Activated T-cell treated with anti-CD3 and anti-CD28 coated beads for 4 hours (primary cell): ENCODE data around the gene NFATC1.

Experiments
- DNase-seq: peaks from one replicate; pipeline ENCODE4 v3.0.0-alpha.2; 2020

Gene NFATC1

DNA sequence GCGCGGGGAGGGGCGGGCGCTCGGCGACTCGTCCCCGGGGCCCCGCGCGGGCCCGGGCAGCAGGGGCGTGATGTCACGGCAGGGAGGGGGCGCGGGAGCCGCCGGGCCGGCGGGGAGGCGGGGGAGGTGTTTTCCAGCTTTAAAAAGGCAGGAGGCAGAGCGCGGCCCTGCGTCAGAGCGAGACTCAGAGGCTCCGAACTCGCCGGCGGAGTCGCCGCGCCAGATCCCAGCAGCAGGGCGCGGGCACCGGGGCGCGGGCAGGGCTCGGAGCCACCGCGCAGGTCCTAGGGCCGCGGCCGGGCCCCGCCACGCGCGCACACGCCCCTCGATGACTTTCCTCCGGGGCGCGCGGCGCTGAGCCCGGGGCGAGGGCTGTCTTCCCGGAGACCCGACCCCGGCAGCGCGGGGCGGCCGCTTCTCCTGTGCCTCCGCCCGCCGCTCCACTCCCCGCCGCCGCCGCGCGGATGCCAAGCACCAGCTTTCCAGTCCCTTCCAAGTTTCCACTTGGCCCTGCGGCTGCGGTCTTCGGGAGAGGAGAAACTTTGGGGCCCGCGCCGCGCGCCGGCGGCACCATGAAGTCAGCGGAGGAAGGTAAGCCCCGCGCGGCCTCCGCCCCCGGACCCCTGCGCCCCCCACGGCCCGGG is at the start of gene NFATC1:
Gene NFATC1 (plus strand): TSS at position 170 of the 644 bp plus-strand sequence. CDS start 295 bp downstream, at position 465.
- DNase-seq, result peak; percentile 82

DNA sequence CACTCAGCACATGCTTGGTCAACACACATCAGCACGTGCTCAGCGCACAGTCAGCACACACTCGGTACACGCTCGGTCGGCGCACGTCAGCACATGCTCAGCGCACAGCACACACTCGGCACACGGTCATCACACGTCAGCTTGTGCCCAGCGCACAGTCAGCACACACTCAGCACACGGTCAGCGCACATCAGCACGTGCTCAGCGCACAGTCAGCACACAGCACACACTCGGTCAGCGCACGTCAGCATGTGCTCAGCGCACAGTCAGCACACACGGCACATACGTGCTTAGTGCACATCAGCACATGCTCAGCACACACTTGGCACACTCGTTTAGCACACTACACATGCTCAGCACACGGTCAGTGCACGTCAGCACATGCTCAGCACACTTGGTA is 49.7 kb upstream of the NFATC1 start:
- DNase-seq, result no peak

DNA sequence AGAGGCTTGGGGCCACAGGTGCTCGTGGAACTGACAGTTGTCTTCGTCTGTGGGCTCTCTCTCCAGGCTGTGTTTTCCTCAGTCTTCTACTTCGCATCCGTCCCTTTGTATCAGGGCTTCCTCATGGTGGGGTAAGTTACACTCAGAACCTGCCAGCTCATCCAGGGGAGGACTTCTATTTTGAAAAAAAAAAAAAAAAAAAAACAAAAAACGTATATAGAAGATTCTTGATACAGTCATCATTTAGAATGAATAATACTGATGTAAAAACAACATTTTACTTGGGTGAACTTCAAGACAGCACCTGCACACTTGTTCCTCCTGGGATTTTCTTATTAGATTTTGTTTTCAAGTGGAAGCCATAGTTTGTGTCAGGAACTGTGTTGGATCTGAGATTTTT is 47.7 kb upstream of the NFATC1 start:
- no peak for DNase-seq

DNA sequence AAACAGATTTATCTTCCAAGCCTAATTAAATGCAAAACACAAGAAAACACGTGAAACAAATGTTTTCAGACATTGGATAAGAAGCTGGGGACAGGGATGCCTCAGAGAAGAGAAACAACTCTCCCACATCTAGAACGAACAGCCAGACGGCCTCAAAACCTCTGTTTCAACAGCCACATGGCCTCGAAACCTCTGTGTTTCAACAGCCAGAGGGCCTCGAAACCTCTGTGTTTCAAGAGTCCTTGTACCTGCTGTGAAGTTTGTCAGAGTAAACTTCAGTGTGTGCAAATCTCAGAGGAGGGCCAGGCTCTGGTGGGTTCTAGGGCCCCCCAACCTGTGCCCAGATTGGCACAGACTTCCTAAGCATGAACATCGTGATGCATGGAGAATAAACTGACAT is 43.3 kb upstream of the NFATC1 start:
- no peak for DNase-seq

DNA sequence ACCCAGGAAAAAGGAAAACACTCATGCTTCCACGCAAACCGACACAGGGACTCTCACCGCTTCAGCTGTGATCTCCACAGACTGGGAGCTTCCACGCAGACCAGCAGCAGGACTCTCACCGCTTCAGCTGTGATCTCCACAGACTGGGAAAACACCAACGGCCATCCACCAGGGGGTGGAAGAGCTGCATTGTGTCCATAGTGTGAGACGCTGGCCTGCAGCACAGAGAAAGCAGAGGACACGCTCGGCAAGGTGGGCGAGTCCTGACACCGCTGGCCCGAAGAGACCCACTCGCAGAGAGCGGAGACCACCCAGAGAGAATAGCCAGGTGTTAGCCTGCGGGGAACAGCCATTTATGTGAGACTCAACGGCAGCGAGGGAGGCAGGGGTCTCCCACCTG is 42.5 kb upstream of the NFATC1 start:
- DNase-seq, result no peak

DNA sequence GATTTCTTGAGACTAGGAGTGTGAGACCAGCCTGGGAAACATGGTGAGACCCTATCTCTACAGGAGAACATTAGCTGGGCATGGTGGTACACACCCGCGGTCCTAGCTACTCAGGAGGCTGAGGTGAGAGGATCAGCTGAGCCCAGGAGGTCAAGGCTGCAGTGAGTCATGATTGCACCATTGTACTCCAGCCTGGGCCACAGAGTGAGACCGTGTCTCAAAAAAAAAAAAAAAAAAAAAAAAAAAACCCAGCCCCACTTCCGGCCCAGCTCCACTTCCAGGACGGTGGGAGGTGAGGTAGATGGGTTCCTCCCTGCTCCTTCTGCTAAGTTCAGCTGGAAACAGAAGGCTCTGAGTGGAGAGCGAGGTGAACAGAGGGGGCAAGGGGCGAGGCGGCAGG is 41.4 kb upstream of the NFATC1 start:
- DNase-seq, result no peak

DNA sequence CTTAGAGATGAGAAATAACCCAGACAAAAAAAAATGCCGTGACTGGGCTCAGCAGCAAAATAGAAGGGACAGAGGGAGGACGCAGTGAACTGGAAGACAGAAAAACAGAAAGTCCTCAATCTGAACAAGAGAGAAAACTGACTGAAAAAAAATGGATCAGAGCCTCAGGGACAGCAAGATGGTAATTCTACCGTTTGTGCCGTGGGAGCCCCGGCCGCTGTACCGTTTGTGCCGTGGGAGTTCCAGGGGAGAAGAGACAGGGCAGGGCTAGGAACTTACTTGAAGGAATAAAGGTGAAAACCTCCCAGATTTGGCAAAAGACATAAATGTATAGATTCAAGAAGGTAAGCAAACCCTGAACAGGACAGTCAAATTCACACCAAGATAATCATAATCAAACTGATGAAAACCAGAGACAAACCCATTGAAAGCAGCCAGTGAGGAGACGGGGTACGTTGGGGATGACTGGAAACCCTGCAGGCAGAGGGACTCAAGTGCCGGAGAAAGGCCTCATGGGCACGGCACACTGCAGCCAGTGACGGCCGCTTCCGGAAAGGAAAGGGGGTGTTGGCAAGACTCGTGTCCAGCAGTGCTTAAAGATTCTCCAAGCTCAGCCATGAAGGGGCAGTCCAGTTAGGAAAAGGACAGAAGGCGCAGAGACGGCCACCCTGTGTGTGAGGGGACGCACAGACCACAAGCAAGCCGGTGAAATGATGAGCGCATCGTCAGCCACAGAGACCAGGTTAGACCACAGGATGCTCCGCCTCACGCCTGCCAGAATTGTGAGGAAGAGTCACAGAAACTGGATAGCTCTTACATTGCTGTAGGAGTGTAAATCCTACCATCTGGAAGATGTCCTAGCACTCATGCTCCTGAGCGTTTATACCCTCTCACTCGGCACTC is 40.0 kb upstream of the NFATC1 start:
- no peak for DNase-seq

DNA sequence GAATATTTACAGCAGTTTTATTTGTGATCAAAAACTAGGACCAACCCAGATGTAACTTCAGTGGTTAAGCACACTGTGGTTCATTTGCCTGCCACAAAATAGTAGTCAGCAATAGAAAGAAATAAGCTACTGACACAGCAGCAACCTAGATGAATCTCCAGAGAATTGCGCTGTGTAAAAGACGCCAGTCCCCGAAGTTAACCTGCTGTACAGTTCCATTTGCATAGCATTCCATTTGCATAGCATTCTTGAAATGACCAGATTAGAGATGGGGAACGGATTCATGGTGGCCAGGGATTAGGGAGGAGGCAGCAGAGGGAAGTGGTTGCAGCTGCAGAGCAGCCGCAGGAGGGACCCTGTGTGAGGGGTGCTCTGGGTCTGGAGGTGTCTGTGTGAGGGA is 39.3 kb upstream of the NFATC1 start:
- DNase-seq, result no peak

DNA sequence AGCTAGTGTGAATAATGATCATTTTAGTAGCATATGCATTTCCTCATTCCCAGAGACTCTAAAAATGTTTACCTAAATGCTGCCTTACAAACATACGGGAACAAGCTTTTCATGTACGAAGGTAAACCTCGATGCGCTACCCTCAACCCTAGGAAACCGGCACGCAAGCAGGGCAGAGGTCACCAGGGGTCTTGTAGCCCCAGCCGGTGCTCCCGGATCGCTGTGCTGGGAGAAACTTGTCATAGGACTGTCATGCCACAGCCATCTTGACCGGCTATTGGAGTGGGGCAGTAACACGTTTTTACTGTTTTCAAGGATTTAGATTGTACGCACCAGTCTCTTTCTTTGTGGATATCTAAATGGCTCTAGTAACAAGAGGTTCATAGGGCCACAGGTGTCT is 34.8 kb upstream of the NFATC1 start:
- no peak for DNase-seq

DNA sequence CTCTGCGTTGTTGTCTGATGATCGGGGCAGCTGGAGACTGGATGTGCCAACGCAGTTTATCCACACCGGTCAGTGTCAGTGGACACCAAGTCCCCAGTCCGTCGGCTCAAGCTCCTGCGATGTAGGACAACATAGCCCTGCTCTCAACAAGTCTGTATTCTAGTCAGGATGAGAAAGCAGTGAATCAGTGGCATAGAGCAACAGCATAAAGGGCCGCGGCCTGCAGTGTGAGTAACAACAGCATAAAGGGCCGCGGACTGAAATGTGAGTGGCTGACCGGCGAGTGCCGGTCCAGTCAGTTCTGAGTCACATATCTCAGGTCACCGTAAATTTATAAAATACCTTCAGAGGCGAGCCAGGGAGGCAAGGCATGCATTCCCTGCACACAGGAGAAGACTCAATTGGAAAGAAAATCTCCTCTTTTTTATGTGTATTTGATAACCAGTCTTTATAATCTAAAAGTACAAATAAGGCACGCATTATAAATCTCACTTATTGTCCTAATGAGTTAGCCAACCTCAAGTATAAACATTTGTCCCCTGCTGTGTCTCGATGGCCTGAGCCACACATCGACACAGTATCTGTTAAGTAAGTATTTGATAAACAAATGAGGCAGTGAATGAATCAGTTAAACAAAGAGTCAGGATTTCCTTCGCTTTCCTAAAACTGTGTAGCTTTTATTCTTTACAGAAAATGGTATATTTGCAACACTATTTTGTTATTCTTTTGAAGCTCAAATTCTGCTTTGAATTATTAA is 33.8 kb upstream of the NFATC1 start:
- DNase-seq, result no peak

DNA sequence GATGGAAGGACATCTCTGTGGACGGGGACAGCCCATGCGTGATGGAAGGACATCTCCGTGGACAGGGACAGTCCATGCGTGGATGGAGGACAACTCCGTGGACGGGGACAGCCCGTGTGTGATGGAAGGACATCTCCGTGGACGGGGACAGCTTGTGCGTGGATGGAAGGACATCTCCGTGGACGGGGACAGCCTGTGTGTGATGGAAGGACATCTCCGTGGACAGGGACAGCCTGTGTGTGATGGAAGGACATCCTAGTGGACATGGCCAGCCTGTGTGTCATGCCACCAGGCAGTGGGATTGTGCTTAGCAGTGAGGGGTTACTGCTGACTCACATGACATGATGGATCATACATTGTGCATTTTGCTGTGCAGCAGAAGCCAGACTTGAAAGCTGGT is 30.0 kb upstream of the NFATC1 start:
- DNase-seq, result no peak

DNA sequence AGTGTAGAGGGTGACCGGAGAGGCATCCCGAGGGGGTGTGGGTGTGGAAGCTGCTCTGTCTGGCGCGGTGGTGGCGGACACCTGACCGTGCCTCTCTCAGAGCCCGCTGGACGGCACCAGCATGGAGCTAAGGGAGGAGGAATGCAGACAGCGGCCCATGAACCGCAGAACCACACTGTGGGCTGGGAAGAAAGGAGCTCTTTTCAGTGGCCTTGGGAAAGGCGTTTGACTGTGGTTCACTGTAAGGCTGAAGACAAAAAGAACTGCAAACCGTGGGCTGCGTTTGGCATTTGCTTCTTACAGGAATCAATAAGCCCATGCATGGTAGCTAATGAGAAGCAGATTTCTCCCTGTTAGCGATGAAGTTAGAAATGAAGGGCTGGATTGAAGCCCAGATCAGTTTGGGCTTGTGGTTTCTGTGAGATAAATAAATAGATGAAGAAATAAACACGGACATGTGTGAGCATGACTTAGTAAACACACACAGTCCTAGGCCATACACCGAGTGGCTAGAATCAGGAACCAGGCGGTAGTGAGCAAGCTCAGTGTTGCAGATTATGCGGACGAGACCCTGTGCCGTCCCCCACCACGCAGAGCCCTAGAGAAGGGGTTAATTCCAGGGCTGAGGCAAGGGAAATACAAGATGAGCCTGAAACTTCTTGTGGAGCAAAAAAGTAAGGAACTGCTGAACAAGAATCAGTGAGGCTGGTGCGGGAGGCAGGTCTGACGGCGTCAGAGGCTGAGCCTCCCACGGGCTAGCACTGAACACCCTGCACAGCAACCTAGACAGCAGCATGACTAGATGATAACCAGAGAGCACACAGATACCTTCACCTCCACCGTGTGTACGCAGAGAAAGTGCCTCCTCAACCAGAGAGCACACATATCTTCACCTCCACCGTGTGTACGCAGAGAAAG is 29.3 kb upstream of the NFATC1 start:
- DNase-seq, result no peak

DNA sequence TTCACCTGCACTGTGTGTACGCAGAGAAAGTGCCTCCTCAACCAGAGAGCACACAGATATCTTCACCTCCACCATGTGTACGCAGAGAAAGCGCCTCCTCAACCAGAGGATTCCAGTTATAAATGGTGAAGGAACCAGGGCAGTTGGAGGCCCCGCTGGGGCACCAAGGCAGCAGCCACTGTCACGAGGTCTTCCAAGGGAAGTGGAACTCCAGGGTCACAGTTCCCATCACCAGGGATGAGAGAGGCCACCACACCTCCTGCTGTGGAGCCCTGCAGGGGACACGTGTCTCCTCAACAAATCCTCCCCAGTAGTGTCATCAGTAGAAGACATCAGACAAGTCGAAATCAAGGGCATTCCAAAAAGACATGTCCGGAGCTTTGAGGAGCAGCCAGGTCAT is 28.2 kb upstream of the NFATC1 start:
- DNase-seq, result no peak

DNA sequence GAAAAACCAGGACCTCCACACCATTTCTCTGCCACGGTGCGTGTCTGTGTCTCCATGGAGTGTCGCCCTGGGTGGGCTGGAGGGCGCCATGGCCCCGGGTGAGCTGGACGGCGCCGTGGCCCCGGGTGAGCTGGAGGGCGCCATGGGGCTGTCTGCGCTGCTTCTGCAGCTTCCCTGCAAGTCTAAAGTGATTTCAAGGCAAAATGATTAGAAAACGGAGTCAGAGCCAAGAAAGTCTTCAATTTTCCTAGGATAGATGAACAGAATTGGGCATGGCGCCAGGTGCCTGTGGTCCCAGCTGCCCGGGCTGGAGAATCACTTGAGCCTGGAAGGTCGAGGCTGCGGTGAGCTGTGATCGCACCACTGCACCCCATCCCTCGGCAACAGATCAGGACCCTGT is 27.7 kb upstream of the NFATC1 start:
- no peak for DNase-seq

DNA sequence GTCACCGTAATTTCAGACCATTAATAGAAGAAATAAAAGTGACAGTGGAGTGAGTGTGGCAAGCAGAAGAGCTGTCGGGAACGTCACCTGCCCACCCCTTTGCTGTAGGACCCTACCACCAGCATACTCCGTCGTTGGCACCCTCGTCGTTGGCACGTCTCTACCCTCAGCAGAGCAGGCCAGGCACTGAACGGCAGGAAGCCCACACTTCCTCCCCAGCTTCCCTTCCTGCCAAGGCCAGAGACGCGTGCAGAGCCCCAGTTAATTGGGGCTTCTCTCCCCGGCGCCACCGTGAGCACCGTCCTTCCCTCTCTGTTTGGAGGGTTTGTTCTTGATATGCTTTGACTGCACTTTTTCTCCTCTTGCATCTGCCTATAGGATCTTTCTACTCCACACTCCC is 27.0 kb upstream of the NFATC1 start:
- no peak for DNase-seq

DNA sequence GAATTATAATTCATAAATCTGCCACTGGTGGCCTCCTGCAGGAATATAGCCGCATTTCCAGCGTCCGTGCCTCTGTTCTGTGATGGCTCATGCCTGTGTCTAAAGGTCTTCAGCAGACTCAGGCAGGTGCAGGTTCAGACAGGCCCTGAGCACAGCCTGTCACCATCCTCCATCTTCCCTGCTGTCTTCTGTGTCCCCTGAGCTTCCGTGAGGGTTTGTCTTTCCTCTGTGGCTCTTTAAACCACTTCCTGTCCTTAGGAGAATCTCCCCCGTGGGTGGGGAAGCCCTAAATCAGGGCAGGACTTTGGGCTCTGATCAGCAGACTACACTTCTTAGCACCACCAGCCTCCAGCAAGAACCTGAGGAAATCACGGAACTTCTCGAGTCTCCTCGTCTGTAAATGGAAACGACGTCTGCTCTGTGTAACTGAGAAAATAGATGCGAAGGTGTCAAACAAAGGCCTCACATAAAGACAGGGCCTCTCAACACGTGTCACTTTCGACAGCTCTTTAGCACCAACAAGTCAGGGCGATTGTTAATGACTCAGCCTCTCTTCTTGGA is 24.1 kb upstream of the NFATC1 start:
- no peak for DNase-seq

DNA sequence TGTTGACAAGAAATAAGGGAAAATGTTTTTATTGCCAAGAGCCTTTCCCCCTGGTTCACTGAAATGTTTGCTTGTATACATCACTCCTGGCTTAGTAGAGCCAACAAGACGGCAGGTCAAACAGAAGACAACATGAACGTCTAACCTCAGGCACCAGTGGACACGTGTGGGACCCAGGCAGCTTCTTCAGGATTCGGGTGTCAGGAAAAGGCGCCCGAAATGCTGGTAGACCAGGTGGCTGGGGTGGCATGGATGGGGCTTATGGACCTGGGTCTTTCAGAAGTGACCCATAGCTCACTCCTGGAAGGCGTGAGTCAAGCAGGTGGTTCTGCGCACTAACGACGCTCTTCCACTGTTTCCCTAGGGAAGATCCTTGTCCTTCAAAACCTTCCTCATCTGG is 23.3 kb upstream of the NFATC1 start:
- no peak for DNase-seq

DNA sequence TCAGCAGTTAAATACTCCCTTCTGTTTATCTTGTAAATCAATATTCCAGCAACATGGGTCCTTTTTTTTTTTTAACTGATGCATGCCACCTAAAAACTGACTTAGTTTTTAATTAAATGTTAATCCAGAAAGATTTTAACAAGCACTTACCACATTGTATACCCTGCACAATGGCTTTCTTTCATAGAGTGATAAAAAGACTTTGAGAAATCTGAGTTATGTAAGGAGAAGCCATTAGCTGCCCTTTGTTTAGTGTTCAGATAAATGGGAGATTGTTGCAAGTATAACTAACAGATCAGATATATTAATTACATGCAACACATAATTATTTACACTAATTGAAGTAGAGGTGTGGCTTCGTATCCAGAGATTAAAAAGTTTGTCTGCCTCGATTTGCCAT is 22.7 kb upstream of the NFATC1 start:
- no peak for DNase-seq

DNA sequence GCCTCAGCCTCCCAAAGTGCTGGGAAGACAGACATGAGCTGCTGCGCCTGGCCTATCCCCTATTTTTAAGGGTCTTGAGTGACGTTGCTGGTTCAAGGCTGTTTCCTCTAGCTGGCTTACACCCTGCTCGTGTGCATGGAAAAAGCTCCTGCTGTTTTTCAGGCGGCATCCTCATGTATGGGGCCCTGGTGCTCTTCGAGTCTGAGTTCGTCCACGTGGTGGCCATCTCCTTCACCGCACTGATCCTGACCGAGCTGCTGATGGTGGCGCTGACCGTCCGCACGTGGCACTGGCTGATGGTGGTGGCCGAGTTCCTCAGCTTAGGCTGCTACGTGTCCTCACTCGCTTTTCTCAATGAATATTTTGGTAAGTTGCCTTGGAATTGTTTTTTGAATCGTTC is 22.0 kb upstream of the NFATC1 start:
- DNase-seq, result no peak

DNA sequence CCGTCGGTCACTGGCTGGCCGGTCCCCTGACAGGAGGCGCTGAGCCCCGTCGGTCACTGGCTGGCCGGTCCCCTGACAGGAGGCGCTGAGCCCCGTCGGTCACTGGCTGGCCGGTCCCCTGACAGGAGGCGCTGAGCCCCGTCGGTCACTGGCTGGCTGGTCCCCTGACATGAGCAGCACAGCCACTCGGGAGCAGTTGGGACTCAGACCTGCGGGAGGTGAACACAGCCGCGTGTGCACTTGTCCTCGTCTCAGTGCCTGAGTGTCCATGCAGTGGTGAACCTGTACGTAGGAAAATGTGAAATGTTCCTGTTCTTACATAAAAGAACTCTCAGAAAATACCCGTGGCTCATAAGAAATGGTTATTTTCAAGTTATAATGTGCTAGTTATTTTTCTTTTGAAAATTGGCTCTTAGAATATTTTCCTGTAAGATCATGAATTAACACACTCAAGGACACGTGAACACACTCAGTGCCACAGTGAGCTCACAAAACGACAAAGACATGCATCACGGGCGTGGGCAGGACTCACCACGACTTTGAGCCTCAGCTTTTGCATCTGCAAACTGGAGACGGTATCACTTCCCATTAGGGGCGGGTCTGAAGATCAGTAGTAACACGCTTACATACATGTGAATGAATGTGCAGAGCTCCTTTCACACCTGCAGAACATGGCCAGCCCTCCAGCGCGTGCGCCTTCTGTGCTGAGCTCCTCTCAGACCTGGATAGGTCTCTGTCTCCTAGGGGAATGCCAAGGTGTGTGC is 21.1 kb upstream of the NFATC1 start:
- DNase-seq, result no peak

DNA sequence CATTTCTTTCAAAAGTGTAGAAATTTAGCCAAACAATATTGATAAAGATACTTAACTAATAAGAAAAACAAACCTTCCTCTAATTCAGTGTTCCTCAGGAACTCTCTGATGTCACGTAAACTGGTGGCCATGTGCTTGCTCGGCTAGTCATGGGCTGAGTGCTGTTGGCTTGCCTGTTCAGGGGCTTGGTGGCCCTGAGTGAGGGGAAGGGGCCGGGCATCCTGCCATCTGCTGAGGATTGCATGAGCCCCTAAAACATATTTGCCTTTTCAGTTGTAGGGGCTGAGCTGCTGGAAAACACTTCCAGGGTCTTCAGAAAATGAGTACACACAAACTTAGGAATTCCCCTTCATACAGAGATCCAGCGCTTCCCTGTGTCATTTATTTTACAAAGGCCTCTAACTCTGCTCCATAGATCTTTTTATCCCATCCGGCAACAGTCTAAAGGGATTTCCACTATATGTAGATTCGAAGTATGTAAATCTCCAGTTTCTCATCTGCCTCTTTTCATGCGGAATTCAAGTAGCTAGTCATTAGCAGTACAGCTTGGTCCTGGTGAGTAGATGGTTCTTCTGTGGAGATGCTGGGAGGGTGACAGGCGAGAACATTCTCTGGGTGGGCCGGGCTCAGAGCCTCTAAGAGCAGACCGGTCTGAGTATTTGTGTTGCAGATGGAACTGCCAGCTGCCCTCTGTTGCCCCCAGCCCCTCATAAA is 20.1 kb upstream of the NFATC1 start:
- DNase-seq, result no peak
